Astrocyte (in vitro differentiated cells and primary cell): ENCODE data around the gene UBXN1.

Experiments
- EZH2 ChIP-seq: IDR thresholded peaks from 2 replicates; pipeline ENCODE4 v1.6.1; 2012; ENCODE audit warnings: mild to moderate bottlenecking, low read length, inconsistent platforms; ENCODE audit not compliant: insufficient read depth
- TF ChIP-seq, protein P1 (sequence below): IDR thresholded peaks from 2 replicates; pipeline ENCODE4 v1.5.1; 2011; ENCODE audit warnings: low read depth, mild to moderate bottlenecking, inconsistent platforms, low read length, moderate library complexity; ENCODE audit not compliant: insufficient read depth

GRCh38 chr11:62647609-62648005, 31.3 kb downstream of the UBXN1 start:
- TF ChIP-seq, protein P1, sequence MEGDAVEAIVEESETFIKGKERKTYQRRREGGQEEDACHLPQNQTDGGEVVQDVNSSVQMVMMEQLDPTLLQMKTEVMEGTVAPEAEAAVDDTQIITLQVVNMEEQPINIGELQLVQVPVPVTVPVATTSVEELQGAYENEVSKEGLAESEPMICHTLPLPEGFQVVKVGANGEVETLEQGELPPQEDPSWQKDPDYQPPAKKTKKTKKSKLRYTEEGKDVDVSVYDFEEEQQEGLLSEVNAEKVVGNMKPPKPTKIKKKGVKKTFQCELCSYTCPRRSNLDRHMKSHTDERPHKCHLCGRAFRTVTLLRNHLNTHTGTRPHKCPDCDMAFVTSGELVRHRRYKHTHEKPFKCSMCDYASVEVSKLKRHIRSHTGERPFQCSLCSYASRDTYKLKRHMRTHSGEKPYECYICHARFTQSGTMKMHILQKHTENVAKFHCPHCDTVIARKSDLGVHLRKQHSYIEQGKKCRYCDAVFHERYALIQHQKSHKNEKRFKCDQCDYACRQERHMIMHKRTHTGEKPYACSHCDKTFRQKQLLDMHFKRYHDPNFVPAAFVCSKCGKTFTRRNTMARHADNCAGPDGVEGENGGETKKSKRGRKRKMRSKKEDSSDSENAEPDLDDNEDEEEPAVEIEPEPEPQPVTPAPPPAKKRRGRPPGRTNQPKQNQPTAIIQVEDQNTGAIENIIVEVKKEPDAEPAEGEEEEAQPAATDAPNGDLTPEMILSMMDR = no peak
- no peak for TF ChIP-seq EZH2
